HG03139 (cell line): Measurements from ENCODE around the gene EPOP.

Source experiments
- ATAC-seq: cut with Tn5 transposase; IDR thresholded peaks from one replicate; pipeline ENCODE4 v1.9.1; 2021; ENCODE audit not compliant: unreplicated experiment

EPOP gene

GRCh38 chr17:38674749-38675615 lies at the start of gene EPOP:
Gene EPOP, minus strand, starts transcription at chr17:38674957. Its CDS starts 462 bp downstream, at chr17:38674495.
- ATAC-seq = peak; percentile 66

- ATAC-seq = no peak
Measured at GRCh38 chr17:38721802-38722201, 47.0 kb upstream of the EPOP start.

- ATAC-seq = no peak
Measured at GRCh38 chr17:38720941-38721340, 46.2 kb upstream of the EPOP start.

GRCh38 chr17:38719943-38720641 lies 45.3 kb upstream of the EPOP start:
- no peak for ATAC-seq

- no peak for ATAC-seq
Measured at GRCh38 chr17:38719289-38719942, 44.7 kb upstream of the EPOP start.

GRCh38 chr17:38717139-38717745 lies 42.5 kb upstream of the EPOP start:
- no peak for ATAC-seq

GRCh38 chr17:38716368-38717005 lies 41.7 kb upstream of the EPOP start:
- no peak for ATAC-seq

DNA sequence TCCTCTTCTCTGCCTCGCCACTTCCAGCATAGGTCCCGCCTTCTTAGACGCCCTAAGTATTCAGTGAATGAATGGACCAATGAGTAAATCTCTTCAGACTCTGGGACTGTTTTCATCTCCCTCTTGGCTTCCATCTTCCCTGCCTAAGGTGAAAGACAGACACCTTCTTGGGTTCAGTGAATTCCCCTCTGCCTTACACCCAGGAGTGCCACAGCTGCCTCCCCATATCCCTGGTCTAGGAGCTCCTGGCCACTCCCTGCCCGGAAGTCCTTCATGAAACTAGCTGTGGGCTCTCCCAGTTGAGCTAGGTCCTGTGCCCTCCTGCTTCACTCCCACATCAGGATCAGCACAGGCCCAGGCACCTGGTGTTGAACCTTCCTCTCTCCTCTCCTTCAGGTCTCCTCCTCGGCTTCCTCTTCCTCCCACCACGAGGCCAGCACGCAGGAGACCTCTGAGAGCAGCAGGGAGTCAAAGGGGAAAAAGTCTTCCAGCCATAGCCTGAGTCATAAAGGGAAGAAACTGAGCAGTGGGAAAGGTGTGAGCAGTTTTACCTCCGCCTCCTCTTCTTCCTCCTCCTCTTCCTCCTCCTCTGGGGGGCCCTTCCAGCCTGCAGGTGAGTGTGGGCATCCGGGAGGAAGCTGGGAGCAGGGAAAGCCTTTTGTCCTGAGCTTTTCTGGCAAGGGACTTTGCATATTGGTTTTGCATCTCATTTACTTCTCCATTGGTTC lies 40.6 kb upstream of the EPOP start:
- no peak for ATAC-seq

DNA sequence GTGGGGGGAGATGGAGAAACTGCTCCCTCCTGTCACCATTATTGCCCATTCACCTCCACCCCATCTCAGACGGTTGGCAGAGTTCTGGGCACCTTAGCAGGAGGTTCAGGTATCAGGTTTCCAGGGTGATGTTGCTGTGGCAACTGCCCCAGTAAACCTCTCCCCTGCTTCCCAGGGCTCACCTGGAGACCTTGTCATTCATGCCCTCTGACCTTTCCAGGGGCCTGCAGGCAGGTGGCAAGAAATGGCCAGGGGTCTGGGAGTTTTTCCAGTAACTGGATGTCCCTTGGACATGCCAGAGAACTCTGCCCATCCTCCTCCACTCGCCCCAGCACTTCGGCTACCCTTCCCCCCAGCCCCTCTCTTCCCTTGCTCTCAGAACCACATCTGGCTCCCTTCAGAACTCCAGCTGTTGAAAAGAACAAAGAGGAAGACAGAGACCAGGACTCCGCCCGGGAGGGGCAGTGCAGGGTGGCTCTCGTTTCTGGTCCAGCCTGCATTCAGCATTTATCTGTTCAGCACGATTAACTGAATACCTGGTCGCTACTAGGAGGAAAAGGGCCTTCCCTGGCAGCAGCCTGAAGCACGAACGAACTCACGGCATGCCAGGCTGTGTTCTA lies 38.8 kb upstream of the EPOP start:
- no peak for ATAC-seq

DNA sequence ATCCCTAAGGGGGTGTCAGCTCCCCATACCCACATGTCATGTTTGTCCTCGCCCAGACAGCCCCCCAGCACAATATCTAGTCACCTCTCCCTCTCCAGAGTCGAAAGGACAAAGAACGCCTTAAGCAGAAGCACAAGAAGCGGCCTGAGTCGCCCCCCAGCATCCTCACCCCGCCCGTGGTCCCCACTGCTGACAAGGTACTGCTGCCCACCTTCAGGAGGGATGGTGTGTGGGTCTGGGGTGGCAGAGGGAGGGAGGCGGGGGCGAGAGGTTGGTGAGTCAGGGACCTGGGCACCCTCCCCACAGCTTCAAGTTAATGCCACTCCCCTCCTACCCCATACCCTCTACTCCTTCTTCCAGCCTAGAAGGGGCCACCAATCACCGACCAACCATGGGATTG lies 37.8 kb upstream of the EPOP start:
- no peak for ATAC-seq

- no peak for ATAC-seq
Measured at GRCh38 chr17:38711792-38712571, 37.2 kb upstream of the EPOP start.

GRCh38 chr17:38710985-38711384 lies 36.2 kb upstream of the EPOP start:
- ATAC-seq = no peak

- ATAC-seq = no peak
Measured at GRCh38 chr17:38710604-38710962, 35.8 kb upstream of the EPOP start.

GRCh38 chr17:38709864-38710603 lies 35.3 kb upstream of the EPOP start:
- ATAC-seq = no peak

DNA sequence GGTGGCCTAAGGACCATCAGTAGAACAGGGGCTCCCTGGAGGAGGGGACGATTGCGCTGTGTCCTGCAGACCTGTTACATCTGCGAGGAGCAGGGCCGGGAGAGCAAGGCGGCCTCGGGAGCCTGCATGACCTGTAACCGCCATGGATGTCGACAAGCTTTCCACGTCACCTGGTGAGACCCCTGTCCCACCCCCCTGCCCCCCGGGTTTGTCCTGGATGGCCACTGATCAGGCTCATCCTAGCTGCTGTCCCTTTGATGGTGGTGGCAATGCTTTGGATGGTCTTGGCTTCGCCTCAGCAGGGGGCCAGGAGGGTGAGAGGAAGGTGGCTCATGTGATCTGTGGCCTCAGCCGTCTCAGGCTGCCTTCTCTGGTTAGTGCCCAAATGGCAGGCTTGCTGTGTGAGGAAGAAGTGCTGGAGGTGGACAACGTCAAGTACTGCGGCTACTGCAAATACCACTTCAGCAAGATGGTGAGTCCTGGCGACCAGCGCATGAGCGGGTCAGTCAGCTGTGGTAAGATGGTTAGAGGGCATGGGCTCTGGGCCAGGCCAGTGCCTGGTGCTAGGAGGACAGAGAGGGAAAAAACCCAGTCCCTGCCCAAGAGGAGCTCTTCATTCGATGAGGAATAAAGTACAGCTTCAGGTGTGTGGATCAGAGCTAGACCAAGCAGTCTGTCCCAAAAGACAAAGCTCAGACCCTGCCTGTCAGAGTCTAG lies 34.5 kb upstream of the EPOP start:
- no peak for ATAC-seq

GRCh38 chr17:38707678-38708351 lies 33.1 kb upstream of the EPOP start:
- no peak for ATAC-seq

GRCh38 chr17:38706505-38707216 lies 31.9 kb upstream of the EPOP start:
- no peak for ATAC-seq
